AG04450 (cell line): ENCODE data around the gene KMT2A. TPM values are rescaled to one million over a fixed set of nuclear protein-coding genes. Genes with fewer than 3 reads are reported as not detected.
A peak's percentile ranks its signal among the peaks of the same experiment; 100 is the strongest.

Source experiments
- CTCF ChIA-PET: fragments of 300-600, 350-600 bp; formaldehyde crosslinking; extraction: SDS; loops from one replicate; lab custom pipeline; 2022; ENCODE audit warnings: antibody characterized with exemption, inconsistent platforms; lab: Charles Lee
- POLR2A ChIA-PET: fragments of 350-600 bp; formaldehyde crosslinking; extraction: SDS; loops from one replicate; lab custom pipeline; 2021; ENCODE audit warnings: antibody characterized with exemption, inconsistent platforms; lab: Yijun Ruan, JAX
- DNase-seq: peaks from one replicate; pipeline ENCODE4 v3.0.0-alpha.2; 2011; ENCODE audit warnings: low read depth, low spot score
- H3K27ac ChIP-seq: one replicate; pipeline ENCODE4 v1.5.1; 2012; ENCODE audit warnings: low read depth, low read length, control low read depth
- H3K27me3 ChIP-seq: one replicate; pipeline ENCODE4 v1.6.0; 2012; ENCODE audit warnings: low read length; ENCODE audit not compliant: control insufficient read depth, insufficient read depth
- H3K4me3 ChIP-seq: 2 replicates; pipeline ENCODE4 v1.5.1; 2011; ENCODE audit warnings: mild to moderate bottlenecking, low read depth, low read length, control low read depth
- H3K9me3 ChIP-seq: 2 replicates; pipeline ENCODE4 v1.5.1; 2012; ENCODE audit warnings: low read length; ENCODE audit not compliant: control insufficient read depth, insufficient read depth
- polyA plus RNA-seq: library from polyadenylated mRNA; depleted of rRNA; stranded (reverse); fragments of >200 nt; gene quantifications from 2 replicates; pipeline ENCODE4 v1.2.3, GENCODE V29; 2011
- TF ChIP-seq, protein P1 (sequence below): IDR thresholded peaks from 2 replicates; pipeline ENCODE4 v1.5.1; 2011; ENCODE audit warnings: low read depth, low read length, control low read depth, inconsistent platforms

Gene KMT2A
- polyA plus RNA-seq, 1 experiment, result 23.6 TPM

DNA sequence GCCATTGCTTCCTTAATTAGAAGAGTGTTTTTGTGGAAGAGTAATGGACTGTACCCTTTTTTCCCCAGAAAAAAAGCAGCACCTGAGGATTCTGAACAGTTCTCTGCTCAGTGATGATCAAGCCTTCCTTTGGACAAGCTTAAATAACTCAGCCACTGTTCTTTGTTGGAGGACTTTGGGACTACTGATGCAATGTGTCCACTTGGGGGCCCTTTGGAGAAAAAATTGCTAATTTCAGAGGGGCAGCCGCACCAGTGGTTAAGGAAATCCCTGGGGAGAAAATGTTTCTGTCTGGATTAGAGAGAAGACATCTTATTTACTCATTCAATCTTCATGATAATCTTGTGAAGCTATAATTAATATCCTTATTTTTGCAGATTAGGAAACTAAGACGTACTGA, 5.3 kb upstream of the KMT2A start:
- no peak overlapping the region for H3K4me3 ChIP-seq
- no peaks in the 10 kb centered on the region for H3K9me3 ChIP-seq
- TF ChIP-seq, protein P1, sequence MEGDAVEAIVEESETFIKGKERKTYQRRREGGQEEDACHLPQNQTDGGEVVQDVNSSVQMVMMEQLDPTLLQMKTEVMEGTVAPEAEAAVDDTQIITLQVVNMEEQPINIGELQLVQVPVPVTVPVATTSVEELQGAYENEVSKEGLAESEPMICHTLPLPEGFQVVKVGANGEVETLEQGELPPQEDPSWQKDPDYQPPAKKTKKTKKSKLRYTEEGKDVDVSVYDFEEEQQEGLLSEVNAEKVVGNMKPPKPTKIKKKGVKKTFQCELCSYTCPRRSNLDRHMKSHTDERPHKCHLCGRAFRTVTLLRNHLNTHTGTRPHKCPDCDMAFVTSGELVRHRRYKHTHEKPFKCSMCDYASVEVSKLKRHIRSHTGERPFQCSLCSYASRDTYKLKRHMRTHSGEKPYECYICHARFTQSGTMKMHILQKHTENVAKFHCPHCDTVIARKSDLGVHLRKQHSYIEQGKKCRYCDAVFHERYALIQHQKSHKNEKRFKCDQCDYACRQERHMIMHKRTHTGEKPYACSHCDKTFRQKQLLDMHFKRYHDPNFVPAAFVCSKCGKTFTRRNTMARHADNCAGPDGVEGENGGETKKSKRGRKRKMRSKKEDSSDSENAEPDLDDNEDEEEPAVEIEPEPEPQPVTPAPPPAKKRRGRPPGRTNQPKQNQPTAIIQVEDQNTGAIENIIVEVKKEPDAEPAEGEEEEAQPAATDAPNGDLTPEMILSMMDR, result no peak
- H3K27me3 ChIP-seq, result no peaks in the 10 kb centered on the region
- DNase-seq, result no peak
- ChIA-PET CTCF (interaction anchor here (0.9 kb wide), 1 partner anchor 22 kb away, joined by 3 read pairs; no protein-coding TSS in a partner anchor), POLR2A (no interaction called here)
- no peak overlapping the region for H3K27ac ChIP-seq

DNA sequence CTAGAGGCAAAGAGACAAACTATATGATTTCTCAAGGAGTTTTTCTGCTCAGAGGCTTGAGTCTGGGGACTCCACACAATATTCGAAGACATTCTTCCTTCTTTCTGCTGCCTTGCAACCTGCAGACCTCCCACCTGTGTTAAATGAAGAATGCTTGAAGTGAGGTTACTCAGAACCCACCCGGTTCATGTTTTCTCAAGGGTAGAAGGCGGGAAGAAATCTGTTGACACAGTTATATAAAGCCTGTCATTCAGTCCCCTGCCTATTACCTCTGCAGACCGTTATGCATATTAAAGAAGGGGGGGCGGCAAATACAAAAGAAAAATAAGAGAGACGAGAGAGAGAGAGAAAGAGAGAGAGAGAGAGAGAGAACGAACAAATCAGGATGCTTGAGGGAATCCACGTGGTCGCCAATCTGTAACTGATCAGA, 2.2 kb upstream of the KMT2A start:
- Histone ChIP-seq H3K27me3 (no peaks in the 10 kb centered on the region), H3K4me3 (peak overlapping the region; percentile 72), H3K27ac (no peak overlapping the region), H3K9me3 (peaks cover 4% of the 10 kb centered on the region; the same call in 1 of the 2 replicates)
- CTCF ChIA-PET, result no interaction called here
- no peak for DNase-seq
- TF ChIP-seq, protein P1, result no peak
- POLR2A ChIA-PET, result no interaction called here

DNA sequence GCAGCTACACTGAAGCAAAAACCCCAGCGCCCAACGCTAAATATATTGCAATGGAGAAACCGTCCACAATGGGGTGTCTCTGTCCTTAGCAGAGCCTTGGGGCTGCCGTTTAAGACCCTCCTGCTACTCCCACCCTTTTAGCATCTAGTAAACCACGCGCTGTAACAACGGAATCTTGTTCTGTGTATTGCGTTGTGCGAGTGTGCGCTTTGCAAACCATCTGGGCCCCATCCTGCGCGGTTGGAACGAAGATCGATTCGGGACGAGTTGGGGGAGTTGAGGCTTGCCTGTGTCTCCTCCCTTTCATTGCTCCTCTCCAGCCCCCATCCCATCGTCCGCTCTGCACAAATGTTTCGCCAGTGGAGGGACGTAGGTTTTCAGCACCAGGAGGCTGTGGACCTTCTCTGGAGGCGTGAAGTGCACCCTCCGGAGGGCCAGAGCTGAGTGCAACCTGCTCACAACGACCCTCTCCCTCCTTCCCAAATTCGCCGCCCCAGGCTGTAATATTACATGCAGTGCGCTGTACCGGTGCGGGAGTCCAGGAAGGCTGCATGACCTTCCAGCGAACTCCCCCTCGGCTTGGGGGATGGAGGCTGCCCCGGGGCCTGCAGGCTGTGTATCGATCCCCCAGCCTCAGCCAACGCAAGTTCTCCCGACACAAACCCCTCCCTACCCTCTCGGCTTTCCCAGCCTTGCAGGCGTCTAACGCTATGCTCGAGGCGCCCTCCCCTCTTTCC, 1.6 kb upstream of the KMT2A start:
- POLR2A ChIA-PET, result interaction anchor here (1.0 to 1.6 kb wide), 2 partner anchors 15 to 19 kb away, joined by 3 to 8 read pairs; no protein-coding TSS in a partner anchor
- CTCF ChIA-PET, result interaction anchor here (0.7 kb wide), 1 partner anchor 28 kb away, joined by 8 read pairs; no protein-coding TSS in a partner anchor

DNA sequence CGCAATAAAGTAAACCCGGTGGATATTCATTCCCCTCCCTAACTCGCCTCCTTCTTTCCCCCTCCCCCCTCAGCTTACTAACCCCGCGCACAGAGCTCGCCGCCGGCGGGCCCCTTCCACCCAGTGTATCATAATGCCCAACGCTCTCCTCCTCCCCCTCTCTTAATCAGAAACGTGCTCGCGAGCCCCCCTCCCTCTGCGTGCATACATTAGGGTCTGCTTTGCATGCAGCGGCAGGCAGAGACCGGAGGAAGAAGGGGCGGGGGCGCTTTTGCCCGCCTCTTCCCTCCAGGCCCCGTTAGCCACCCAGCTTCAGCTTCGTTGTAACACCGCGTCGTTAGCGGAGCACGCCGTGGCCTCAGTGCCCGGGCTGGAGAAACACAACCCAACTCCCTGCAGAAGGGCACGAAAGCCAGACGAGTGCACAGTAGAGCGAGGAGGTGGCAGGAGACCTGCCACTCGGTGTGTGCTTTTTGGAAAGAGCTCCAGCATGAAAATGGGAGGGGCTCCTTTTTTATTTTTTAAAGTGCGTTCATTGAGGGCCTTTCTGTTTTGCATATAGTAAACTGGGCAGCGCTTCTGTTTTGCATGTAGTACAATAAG, 901 bp upstream of the KMT2A start:
- Histone ChIP-seq H3K4me3 (peak overlapping the region; percentile 72), H3K27me3 (no peaks in the 10 kb centered on the region), H3K27ac (peak overlapping the region; percentile 65), H3K9me3 (peaks cover 4% of the 10 kb centered on the region; the same call in 1 of the 2 replicates)
- no peak for DNase-seq
- ChIA-PET POLR2A (interaction anchor here (0.7 to 1.6 kb wide), 6 partner anchors 9 to 37 kb away, joined by 3 to 24 read pairs (median 4); no protein-coding TSS in a partner anchor), CTCF (interaction anchor here (0.7 to 1.0 kb wide), 2 partner anchors 15 to 28 kb away, joined by 3 to 8 read pairs; no protein-coding TSS in a partner anchor)
- TF ChIP-seq, protein P1, result no peak

More for the DNA sequence above, 1.6 kb upstream of the KMT2A start:
- DNase-seq, result no peak
- TF ChIP-seq, protein P1, result 0 out of 2 replicates have a peak, but pooled peaks have one; percentile 6
- Histone ChIP-seq H3K27ac (peak overlapping the region; percentile 21), H3K9me3 (peaks cover 4% of the 10 kb centered on the region; the same call in 1 of the 2 replicates), H3K27me3 (no peaks in the 10 kb centered on the region), H3K4me3 (peak overlapping the region; percentile 72)
